Osteoblast (primary cell): ENCODE results near the gene VIT. TPM values are rescaled to one million over a fixed set of nuclear protein-coding genes. Genes with fewer than 3 reads are reported as not detected.
A peak's percentile ranks its signal among the peaks of the same experiment; 100 is the strongest.

Experiments
- DNase-seq: peaks from one replicate; pipeline ENCODE4 v3.0.0; 2011; ENCODE audit warnings: low spot score, mixed read lengths; ENCODE audit not compliant: insufficient read length; ENCODE audit errors: missing footprints
- H2AFZ ChIP-seq: 2 replicates; pipeline ENCODE4 v1.6.0; 2011; ENCODE audit warnings: mild to moderate bottlenecking, low read length
- H3K27ac ChIP-seq: 2 replicates; pipeline ENCODE4 v1.5.1; 2011; ENCODE audit warnings: mild to moderate bottlenecking, low read depth, low read length, moderate library complexity
- H3K27me3 ChIP-seq: 2 replicates; pipeline ENCODE4 v1.6.0; 2012; ENCODE audit warnings: mild to moderate bottlenecking, control low read depth, inconsistent platforms, low read length, moderate library complexity; ENCODE audit not compliant: insufficient read depth
- H3K36me3 ChIP-seq: 2 replicates; pipeline ENCODE4 v1.5.1; 2011; ENCODE audit warnings: mild to moderate bottlenecking, low read length, control low read depth, moderate library complexity; ENCODE audit not compliant: insufficient read depth
- H3K4me1 ChIP-seq: 2 replicates; pipeline ENCODE4 v1.5.1; 2011; ENCODE audit warnings: mild to moderate bottlenecking, low read length, control low read depth, moderate library complexity; ENCODE audit not compliant: insufficient read depth
- H3K4me2 ChIP-seq: 2 replicates; pipeline ENCODE4 v1.6.0; 2011; ENCODE audit warnings: mild to moderate bottlenecking, low read length; ENCODE audit not compliant: insufficient read depth
- H3K4me3 ChIP-seq: fragments of 200-600 bp; sonication (generic); 3 replicates; pipeline ENCODE4 v1.5.1; 2012; ENCODE audit warnings: mild to moderate bottlenecking, low read length, inconsistent platforms; ENCODE audit not compliant: insufficient read depth
- H3K79me2 ChIP-seq: 2 replicates; pipeline ENCODE4 v1.6.0; 2012; ENCODE audit warnings: mild to moderate bottlenecking, low read length, control low read depth, inconsistent platforms; ENCODE audit not compliant: insufficient read depth
- H3K9me3 ChIP-seq: 2 replicates; pipeline ENCODE4 v1.5.1; 2011; ENCODE audit warnings: low read depth, low read length, control low read depth
- H4K20me1 ChIP-seq: 2 replicates; pipeline ENCODE4 v1.6.0; 2012; ENCODE audit warnings: mild to moderate bottlenecking, low read length, control low read depth; ENCODE audit not compliant: insufficient read depth
- CTCF ChIP-seq: IDR thresholded peaks from 2 replicates; pipeline ENCODE4 v1.5.1; 2011; ENCODE audit warnings: mild to moderate bottlenecking, low read depth, low read length, moderate library complexity; ENCODE audit errors: extremely low read depth
- total RNA-seq: library from RNA; depleted of rRNA; stranded (reverse); fragments of >200 nt; gene quantifications from 2 replicates; pipeline ENCODE4 v1.2.3, GENCODE V29; 2012

The VIT gene
- total RNA-seq, 1 donor, result 31.1 TPM

GRCh38 chr2:36731941-36732672 lies 35.6 kb downstream of the VIT start:
- no peak overlapping the region for H3K4me3 ChIP-seq
- H3K79me2 ChIP-seq, result no peaks in the 10 kb centered on the region
- no peak overlapping the region for H3K27ac ChIP-seq
- peaks cover 2% of the 10 kb centered on the region for H3K4me1 ChIP-seq
- no peaks in the 10 kb centered on the region for H3K27me3 ChIP-seq
- no peak for TF ChIP-seq CTCF
- H4K20me1 ChIP-seq, result no peaks in the 10 kb centered on the region
- H3K36me3 ChIP-seq, result peaks cover 2% of the 10 kb centered on the region
- H3K4me2 ChIP-seq, result no peak overlapping the region
- peak; percentile 72 for DNase-seq
- H3K9me3 ChIP-seq, result no peaks in the 10 kb centered on the region
- H2AFZ ChIP-seq, result no peak overlapping the region

- no peak overlapping the region for H3K4me3 ChIP-seq
- H3K4me2 ChIP-seq, result no peak overlapping the region
- H3K9me3 ChIP-seq, result no peaks in the 10 kb centered on the region
- no peak overlapping the region for H3K27ac ChIP-seq
- H3K4me1 ChIP-seq, result peaks cover 2% of the 10 kb centered on the region
- no peaks in the 10 kb centered on the region for H3K79me2 ChIP-seq
- no peak for DNase-seq
- H4K20me1 ChIP-seq, result no peaks in the 10 kb centered on the region
- peaks cover 2% of the 10 kb centered on the region for H3K36me3 ChIP-seq
- no peak overlapping the region for H2AFZ ChIP-seq
- no peak for TF ChIP-seq CTCF
- no peaks in the 10 kb centered on the region for H3K27me3 ChIP-seq
Measured at GRCh38 chr2:36732673-36733036, 36.1 kb downstream of the VIT start.

- no peak for TF ChIP-seq CTCF
- Histone ChIP-seq H3K4me3 (no peak overlapping the region), H3K36me3 (peaks cover 2% of the 10 kb centered on the region), H3K27me3 (no peaks in the 10 kb centered on the region), H3K9me3 (no peaks in the 10 kb centered on the region), H4K20me1 (no peaks in the 10 kb centered on the region), H3K4me2 (no peak overlapping the region), H2AFZ (no peak overlapping the region), H3K27ac (no peak overlapping the region), H3K79me2 (no peaks in the 10 kb centered on the region), H3K4me1 (peaks cover 2% of the 10 kb centered on the region)
- no peak for DNase-seq
Measured at GRCh38 chr2:36733215-36733614, 36.7 kb downstream of the VIT start.

- Histone ChIP-seq H3K4me3 (no peak overlapping the region), H3K4me1 (peaks cover 2% of the 10 kb centered on the region), H3K27ac (no peak overlapping the region), H3K4me2 (no peak overlapping the region), H2AFZ (no peak overlapping the region), H3K79me2 (no peaks in the 10 kb centered on the region), H3K27me3 (no peaks in the 10 kb centered on the region), H4K20me1 (no peaks in the 10 kb centered on the region), H3K9me3 (no peaks in the 10 kb centered on the region), H3K36me3 (peaks cover 2% of the 10 kb centered on the region)
- no peak for TF ChIP-seq CTCF
- DNase-seq, result no peak
Measured at GRCh38 chr2:36734304-36734703, 37.8 kb downstream of the VIT start.
